GM18909 (cell line): Measurements from ENCODE around the gene MBNL2.

Experiments
- ATAC-seq: cut with Tn5 transposase; IDR thresholded peaks from one replicate; pipeline ENCODE4 v1.9.1; 2021; ENCODE audit warnings: mild to moderate bottlenecking; ENCODE audit not compliant: unreplicated experiment, poor library complexity

MBNL2 gene

DNA sequence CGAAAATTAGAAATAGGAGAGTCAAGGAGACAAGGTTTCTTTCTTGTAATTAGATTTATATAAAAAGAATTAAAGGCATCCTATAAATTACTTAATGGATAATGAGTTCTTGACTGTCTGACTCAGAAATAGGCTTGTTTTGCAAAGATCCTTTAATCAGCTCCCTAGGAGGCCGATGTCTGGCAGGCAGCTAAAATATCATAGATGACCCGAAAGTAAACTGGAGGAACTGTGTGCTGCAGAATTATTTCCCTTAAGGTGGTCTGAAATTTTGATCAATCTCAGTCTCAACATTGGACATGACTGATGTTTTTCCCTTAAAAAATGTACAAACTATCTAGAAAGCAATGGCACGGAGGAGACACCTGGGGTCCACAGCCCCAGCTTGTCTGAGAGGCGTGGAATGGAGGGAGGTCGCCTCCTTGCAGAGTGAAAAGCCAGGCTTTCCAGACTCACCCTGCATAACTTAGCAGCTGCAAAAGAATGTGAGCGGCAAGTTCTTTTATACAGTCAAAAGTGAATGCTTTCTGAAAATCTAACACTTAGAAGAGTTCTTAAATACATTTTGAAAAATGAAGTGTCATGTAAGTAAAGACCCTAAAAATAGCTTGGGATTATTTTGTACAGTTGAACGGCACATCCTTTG, 44.8 kb downstream of the MBNL2 start:
- no peak for ATAC-seq

DNA sequence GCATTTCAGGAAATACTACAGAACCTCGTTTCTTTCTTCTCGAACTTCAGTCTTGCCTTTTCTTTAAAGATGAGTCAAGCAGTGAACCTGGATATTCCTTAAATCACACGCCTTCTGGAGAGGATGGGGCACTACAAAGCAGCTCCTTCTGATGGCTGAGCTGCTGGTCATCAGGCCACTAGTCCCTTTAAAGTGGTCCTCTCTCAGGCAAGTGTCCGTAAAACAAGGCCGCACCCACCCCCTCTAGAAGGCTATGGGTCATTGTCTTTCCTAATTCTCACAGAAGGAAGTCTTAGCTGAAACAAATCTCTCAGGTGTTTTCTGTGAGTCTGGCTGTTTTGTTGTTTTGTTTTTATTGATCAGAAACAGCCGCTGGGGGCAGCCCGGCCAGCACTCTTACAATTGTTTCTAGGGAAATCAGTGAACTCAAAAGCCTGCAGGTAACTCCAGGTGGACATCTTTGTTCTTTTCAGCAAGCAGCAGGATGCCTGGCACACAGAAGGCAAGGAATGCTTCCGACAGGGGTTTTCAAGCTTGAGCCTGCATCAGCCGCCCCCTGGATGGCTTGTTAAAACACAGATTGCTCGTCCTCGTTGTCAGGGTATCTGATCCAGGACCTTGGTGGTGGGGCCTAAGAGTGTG, 45.4 kb downstream of the MBNL2 start:
- ATAC-seq, result no peak

DNA sequence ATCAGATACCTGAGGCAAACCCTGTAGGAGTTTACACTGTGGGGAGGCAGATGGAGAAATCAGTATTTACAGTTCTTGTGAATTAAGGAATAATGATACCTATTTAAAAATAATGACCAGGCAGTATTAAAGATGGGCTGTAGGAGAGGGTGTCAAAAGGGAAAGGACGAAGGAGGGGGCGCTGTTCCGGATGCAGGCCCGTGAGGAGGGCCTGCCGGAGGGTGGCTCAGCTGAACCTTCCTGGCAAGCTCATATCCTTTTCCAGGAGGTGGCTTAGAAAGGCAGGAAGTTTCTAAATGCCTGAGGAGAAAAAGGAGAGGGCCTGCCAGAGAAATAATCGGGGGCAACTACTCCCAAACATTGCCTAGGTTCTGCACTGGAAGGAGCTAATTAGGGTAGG, 46.6 kb downstream of the MBNL2 start:
- no peak for ATAC-seq

DNA sequence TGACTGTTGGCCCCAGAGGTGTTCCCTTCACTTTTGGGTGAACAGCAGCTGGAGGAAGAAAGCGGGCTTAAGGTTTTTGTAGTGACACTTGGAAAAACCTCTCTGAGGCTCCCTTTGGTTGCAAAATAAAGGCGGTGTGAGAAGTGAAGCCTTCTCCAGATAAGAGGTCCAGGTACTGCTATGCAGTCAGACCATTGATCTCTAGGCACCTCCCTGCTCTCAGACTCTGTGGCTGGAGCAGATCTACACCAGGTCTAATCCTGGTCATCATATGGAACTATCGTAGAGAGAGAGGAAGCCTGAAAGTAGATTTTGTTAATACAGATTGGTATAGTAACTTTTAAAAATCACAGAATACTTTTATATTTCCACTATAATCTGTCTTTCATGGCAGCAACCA, 47.5 kb downstream of the MBNL2 start:
- no peak for ATAC-seq

DNA sequence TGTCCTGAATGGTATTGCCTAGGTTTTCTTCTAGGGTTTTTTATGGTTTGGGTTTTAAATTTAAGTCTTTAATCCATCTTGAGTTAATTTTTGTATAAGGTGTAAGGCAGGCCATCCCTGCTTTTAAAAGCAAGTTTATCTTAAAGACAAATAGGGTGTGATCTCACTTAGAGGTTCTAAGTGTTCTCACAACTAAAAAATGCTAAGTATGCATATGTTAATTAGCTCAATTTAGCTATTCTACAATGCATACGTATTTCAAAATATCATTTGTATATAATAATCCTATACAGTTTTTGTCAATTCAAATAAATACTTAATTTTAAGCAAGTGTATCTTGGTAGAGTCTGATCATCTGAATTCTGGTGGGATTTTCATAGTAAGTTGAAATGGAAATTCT, 50.4 kb downstream of the MBNL2 start:
- no peak for ATAC-seq

DNA sequence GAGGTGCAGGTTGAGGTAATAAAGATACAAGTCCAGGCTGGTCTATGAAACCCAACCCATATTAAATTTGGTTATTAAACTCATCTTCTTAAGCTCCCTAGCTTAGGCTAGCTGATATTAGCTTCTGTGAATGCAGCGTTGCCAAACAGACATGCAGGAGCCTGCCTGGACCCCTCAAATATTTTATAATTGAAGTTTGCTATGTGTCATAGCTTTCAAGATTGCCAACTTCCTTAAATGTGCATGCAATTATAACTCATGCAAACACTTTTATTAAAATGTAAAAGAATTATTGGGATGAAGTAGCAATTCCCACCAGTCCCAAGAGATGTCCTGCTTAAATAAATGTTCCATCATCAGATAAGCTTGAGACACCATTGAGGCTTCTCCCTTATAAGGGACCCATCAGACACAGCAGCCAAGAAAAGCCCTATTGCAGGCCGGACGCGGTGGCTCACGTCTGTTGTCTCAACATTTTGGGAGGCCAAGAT, 51.3 kb downstream of the MBNL2 start:
- ATAC-seq, result no peak

DNA sequence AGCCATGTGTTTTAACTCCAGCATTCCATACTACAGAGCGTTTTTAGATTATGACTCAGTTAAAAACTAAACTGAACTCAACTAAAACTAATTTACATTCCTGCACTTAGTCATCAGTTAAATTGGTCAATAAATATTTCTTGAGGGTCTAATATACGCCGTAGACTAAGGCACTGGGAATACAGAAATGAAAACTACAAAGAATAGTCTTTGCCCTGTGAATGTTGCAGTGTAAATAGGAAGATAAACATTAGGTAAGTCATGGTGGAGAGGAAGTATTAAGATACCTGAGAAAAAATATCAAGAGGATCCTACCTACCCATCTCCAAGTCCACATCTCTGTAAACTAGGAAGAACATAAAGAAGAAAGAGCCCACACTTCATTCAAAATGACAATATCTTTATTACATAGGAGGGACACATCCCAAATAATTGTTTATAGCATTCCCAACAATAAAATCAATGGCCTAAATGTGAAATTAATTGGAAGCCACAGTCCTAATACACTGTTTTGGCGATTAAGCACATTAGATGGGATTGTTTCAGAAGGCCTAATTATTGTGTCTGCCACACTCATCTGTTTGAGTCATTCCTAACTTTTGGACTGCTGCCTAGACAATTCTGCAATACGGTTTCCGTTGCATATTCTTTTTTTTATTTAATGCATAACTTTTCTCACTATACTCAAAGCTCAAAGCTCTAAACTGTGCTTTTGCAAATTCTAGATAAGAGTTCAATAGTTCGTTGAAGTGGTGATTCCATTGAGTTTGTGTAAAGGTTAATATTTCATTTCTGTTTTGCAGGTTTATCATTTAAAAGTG, 52.9 kb downstream of the MBNL2 start:
- no peak for ATAC-seq

DNA sequence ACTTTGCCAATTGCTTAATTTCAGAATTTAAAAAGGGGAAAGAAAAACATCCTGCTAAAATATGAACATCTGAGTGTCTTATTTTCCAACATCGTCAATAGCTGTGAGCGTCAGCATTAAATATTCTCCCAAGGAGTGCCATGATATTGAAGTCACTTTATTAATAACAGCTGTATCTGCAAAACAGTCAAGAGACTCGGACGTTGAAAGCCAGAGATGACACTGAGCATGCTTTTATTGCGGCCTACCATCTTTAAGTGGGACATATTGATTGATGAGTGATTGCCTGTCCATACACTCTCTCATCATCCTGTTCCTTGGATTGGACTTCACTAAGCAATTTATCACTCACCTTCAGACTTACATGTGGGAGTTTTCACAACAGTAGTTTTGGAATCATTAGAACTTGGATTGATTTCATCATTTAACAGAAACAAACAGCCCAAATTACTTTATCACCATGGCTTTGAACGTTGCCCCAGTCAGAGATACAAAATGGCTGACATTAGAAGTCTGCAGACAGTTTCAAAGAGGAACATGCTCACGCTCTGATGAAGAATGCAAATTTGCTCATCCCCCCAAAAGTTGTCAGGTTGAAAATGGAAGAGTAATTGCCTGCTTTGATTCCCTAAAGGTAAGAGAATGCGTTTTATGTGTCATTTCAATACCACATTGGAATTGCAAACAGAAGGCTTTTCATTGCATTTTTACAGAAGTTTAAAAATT, 53.8 kb downstream of the MBNL2 start:
- no peak for ATAC-seq

DNA sequence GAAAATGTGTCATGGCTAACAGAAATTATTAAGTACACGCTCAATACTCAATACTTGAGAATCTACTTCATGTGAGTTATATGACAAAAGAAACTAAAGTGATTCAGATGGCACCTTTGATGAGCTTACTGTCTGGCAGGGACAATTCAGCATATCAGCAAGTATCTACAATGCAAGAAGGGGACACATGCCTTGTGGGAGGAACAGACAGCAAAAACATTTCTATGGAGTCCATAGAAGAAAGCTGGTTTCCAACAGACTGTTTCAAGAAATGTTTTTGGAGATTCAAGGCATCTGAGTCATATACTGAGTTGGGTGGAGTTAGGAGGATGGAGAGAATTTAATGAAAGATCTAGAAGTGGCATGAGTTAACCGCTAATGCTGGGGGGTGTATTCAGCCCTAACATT, 54.7 kb downstream of the MBNL2 start:
- ATAC-seq, result no peak

DNA sequence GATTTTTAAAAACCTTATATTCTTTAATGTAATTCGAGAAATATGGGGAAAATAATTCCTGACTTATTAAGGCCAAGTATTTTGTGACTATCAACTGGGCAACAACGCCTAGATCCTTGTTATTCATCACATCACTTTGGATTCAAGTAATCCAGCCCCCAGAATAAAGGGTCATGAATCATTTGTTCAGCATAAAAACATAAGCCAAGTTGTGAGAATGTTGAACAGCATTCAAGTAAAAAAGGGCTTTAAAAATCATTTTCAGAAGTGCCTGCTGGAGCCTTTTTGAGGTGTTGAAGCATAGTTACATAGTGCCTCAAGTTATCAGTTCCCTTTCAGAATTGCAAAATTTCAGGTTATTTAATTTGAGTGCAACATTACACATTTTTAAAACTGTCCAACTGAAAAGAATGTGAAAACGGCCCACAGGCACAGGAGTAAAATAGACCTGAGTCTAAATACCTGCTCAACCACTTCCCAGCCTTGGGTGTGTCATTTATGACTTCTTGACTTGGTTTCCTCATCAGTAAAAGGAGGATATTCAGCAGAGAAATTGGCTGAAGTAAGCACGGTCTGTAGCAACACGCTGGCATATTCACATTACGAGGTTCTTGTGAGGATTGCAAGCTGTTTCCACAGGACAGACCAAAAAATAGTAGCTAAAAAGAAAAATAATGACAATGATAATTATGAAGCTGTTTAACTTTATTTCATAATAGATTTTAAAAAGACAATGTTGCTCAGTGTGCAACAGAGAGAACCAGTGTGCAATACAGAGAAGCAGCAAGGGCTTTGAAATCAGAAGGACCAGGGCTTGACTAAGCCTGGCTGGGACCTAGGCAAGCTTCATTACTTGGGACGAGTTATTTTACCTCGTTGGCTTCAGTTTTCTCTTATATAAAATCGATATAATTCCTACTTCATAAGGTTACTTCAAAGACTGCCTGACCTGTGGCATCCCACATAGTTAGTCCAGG, 56.6 kb downstream of the MBNL2 start:
- ATAC-seq, result no peak

DNA sequence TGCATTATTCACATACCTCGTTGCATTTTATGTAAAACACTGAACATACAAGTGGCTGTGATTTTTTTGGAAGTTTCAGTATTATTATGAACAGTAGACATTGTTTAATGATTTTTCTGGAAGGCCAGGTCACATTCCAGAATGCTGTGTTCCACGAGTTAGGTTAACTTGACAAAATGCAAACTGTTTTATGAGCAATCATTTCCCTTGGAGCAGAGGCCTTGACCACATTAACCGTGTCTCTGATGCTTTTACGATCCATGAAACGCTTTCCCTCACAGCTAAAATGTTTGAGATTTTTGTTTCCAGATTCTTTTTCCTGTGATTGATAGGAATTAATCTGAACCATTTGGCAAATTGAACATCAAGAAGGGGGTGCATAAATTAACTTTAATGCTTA, 57.8 kb downstream of the MBNL2 start:
- no peak for ATAC-seq

DNA sequence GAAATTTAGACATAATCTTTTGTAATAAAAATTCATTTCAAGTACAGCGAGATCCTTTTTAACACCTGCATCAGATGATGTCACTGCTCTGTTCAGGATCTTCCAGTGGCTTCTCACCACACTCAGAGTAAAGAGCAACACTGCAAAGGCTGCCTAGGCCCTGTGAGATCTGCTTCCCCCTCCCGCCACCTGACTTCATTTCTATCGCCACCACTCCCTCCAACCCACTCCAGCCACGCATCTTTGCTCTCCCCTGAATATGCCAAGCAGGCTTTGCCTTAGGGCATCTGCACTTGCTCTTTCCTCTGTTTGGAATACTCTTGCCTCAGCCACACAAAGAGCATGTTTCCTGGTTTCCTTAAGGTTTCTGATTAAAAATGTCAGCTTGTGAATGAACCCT, 58.3 kb downstream of the MBNL2 start:
- no peak for ATAC-seq

DNA sequence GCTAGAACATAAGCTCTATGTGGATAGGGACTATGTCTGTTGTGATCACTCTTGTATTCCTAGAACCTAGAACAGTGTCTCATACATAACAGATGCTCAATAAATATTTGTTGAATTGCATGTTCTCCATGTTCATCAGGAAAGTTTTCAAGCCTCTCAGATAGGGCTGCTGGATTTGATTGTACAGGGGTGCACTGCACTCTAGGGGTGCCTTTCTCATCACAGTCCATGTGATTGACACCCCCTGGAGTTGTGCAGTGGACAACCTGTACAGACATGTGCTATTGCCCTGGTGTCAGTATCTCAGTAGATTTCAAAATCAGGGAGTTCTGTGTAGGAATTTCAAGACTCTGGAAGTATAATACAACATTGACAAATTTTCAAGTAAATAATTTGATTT, 58.9 kb downstream of the MBNL2 start:
- ATAC-seq, result no peak

DNA sequence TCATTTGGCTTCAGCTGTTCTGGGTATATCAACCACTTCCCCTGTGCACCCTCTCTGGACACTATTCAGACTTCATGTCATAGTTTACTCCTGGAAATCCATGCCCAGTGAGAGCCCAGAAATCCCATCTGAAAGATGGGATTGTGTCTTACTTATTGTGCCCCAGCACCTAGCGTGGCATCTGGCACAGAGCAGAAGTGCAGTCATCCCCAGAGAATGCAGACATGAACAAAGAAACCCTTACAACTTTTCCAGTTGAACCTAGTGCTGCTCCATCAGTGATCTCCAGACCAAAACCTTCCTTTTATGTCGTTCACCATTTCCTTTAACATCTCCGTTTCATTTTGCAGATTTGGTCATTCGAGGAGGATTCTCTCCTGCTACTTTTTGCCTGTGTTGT, 60.6 kb downstream of the MBNL2 start:
- no peak for ATAC-seq

DNA sequence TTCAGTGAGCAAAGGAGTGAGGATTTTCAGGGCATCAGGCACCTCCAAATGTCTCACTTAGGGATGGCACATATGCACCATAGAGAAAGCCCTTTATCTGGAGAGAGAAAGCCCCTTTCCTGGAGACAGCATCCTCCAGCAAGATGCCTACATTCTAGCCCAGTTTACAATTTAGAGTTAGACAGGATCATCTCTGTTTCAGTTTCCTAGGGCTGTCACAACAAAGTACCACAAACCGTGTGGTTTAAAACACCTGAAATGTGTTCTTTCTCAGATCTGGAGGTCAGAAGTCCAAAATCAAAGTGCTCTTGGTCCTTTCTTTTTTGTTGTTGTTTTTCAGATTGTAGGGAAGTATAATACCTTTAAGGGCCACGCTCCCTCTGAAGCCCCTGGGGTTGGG, 61.8 kb downstream of the MBNL2 start:
- peak; percentile 57 for ATAC-seq

DNA sequence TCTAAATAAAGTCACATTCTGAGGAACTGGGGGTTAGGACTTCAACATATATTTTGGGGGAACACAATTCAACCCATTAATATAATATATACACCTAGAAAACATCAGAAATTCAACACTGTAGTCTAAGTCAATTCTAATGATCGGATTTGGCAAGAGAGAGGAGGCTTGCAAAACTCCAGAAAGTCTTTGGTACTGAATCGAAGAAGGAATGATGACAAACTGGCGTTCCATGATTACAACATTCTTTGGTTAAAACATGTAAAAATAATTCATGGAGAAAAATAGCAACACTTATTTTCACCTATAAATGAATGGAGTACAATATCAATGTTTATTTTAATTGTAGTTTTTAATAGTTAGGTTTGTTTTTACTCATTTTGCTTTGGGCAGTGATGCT, 62.4 kb downstream of the MBNL2 start:
- ATAC-seq, result no peak

DNA sequence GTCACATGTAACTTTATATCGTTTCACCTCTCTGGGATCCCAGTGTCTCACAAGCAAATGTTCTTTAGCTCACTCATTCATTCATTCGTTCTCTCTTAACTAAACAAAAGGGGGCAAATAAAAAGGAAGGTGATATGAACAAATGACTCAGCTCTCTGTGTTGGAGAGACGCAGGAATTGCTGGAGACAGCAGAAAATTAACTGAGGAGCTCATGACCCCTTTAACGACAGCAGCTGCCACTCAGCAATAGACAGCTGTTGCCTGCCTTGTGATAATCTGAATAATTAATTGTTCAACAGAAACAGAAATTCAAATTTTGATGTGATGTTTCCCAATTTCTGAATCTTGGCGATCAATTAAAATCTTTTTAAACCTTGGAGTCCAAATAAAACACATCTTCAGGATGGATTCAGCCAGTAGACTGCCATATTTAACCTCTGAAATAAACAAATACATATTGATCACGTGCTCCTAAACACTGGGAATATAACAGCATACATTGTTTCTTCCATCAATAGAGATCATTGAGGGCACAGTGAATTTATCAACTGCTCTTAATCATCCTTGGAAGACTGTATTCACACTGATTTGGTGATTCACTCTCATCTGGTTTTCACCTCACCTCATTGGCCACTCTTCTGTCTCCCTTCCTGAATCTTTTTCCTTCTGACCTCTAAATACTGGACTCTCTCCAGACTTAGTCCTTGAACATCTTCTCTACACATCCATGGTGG, 63.3 kb downstream of the MBNL2 start:
- ATAC-seq, result no peak

DNA sequence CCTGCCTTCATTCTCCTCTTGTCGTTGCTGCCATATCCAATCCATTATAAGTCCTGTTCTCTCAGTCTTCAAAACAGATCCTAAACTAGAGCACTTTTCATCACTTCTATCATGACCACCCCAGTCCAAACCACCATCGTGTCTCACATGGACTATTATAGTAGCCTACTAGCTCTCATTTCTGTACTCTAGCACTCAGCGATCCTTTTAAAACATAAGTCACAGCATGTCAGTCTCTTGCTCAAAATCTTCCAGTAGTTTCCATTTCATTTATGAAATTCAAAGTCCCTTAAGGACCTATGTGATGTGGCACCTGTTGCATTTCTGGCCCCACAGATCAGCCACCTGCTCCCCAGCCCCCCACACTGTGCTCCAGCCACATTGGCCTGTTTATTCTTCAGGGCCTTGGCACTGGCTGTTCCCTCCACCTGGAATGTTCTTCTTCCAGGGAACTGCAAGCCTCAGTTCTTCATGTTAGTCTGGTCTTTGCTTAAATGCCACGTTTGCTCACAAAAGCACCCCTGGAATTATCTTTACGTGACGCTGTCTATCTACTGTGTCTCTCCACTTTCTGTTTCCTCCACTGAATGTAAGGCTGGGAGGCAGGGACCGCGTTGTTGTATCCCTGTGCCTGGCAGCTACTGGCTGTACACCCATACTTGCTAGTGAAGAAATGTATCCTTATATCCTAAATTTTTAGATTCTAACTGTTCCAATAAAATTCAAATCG, 64.3 kb downstream of the MBNL2 start:
- no peak for ATAC-seq
